SK-MEL-5 (cell line): ENCODE data around the gene KLC1. TPM values are rescaled to one million over a fixed set of nuclear protein-coding genes. Genes with fewer than 3 reads are reported as not detected.

Source experiments
- DNase-seq: peaks from one replicate; pipeline ENCODE4 v3.0.0-alpha.2; 2016; ENCODE audit warnings: low read depth, low spot score
- in situ Hi-C: cut with HindIII; loops from 2 replicates; pipeline ENCODE4 v1.10.0; 2016; ENCODE audit warnings: low sequenced_read_pairs, high pct_unique_total_duplicates, low pct_unique_long_range_greater_than_20kb
- total RNA-seq: library from RNA; depleted of rRNA; stranded (reverse); fragments of >200 nt; shearing (Covaris generic); gene quantifications from 2 replicates; pipeline ENCODE4 v1.2.3, GENCODE V29; 2014

The KLC1 gene
- total RNA-seq, 1 experiment from 2014 or later = 128 TPM

GRCh38 chr14:103721334-103722120 is 92.5 kb downstream of the KLC1 start:
- no peak for DNase-seq
- in situ Hi-C loops = no loop called here

DNA sequence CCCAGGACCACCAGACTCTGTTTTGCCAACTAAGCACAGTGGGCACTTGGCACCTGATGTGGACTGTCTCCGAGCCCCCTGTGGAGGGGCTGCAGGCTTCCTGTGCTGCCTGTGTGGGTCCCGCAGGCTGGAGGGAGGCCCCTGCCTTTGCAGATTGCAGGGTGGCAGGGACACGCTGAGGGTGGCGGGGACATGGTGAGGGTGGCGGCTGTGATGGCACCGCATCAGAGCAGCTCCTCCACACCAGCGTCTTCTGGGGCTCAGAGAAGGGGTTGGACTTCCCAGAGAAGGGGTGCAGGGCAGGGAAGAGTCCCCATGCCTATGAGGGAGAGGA is 94.7 kb downstream of the KLC1 start:
- in situ Hi-C loops = no loop called here
- DNase-seq = no peak

DNA sequence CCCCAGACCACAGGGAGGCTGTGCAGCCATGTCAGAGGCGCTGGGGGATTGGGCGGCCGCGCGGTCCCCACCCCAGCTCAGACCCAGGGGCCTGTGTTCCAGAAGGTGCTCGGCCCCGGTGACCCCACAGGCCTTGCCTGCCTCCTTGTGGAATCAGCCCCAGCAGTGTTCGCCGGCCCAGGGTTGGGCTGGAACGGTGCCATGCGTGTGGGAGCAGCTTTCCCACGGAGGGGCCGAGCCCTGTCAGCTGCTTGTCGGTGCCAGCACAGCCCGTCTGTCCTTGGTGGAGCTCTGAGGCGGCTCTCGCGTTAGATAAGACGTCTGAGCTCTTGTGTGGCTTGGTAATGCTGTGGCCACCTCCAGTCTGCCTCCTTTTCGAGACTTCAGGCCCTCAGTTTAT is 95.1 kb downstream of the KLC1 start:
- no peak for DNase-seq
- in situ Hi-C loops = no loop called here

DNA sequence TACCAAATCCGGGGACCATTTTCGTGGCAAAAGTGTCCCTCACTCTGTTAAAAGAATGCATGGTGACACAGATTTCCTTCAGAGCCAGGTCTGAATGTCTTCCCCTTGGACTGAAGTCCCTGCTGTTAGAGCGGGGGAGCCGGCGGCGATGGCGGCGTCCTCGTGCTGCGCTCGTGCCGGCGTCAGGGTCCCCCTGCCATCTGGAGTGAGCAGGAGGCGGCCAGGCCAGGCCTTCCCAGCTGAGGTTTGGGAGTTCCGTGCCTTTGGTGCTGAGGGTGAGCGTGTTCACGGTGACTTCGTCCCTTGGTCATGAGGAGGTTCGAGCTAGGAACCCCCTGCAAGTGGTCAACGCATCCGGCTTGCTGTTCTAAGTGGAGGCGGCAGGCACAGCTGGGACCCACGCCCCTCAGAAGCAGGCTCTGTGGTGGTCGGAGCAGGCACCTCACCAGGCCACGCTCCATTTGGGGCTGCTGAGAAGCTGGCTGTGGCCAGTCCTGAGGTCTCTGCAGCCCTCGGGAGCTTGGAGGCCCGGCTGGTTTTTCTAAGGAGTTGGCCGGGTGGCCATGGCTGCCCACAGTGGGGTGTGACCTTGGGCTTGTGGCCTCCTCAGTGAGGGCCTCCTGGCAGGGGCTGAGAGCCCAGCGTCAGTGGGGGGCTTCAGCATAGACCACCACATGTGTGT is 96.1 kb downstream of the KLC1 start:
- in situ Hi-C loops = no loop called here
- DNase-seq = no peak

DNA sequence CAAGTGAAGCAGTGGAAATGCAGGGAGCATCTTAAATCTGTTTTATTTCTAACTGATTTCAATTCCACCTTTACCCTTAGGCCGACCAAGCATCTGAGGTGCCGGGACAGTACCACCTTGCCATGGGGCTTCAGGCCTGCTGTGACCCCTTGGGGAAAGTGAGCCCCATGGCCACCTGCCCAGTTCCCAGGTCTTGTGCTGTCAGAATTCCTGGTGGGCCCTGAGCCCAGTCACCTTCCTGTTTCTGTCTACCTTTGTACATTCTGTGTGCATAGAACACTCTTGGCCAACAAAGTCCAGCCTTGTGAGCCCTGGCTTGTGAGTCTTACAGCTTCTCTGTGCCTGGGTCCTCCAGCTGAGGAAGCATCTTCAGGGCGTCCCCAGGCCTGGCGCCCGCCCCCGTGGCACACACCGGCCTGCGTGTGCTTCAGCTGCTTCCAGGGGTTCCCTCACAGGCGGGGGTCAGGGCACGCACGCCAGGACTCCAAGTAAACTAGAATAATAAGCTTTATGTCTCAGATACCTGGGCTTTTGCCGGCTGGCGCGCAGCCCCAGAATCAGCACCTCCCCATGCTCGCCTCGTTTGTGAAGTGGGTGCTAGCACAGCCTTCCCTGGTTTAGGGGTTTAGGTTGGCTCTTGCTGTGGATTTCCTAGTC is 96.9 kb downstream of the KLC1 start:
- DNase-seq = no peak
- in situ Hi-C loops = no loop called here

DNA sequence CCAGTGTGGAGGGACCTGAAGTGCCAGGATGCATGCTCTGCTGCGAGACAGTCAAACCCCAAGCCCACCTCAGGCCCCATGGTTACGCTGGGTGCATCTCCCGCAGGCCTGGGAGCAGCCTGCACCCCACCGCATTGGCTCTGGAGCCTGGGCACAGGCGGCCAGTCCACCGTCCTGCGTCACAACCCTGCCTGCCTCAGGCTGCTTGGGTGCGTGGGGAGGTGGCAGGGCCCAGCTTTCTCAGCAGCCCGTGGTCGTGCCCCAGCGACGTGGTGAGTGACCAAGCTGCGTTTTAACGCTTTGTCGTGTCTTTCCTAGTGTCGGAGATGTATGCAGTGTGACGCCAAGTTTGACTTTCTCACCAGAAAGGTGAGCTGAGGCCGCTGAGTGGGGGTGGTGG is 97.5 kb downstream of the KLC1 start:
- in situ Hi-C loops = no loop called here
- no peak for DNase-seq

DNA sequence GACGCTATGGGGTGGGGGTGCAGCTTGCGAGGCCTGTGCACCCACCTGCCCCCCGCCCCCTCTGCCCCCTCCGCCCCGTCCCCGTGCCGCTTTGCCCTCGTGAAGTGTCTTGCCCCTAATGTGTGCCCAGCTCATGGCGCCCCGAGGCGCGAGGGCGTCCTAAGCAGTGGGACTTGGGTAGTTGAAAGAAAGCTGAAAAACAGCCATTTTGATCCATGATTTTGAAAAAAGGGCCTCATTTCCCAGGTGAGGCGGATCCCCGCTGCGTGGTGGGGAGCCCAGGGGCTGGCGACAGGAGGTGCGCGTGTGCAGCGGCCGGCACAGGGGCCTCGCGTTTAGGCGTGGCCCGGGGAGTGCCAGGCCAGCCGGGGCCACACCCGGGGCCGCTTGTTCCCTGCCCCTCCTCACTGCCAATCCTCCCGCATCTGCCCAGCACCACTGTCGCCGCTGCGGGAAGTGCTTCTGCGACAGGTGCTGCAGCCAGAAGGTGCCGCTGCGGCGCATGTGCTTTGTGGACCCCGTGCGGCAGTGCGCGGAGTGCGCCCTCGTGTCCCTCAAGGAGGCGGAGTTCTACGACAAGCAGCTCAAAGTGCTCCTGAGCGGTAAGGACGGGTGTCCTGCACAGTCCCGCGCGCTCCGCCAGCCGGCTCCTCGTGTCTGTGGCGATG is 98.4 kb downstream of the KLC1 start:
- DNase-seq = no peak
- in situ Hi-C loops = no loop called here

DNA sequence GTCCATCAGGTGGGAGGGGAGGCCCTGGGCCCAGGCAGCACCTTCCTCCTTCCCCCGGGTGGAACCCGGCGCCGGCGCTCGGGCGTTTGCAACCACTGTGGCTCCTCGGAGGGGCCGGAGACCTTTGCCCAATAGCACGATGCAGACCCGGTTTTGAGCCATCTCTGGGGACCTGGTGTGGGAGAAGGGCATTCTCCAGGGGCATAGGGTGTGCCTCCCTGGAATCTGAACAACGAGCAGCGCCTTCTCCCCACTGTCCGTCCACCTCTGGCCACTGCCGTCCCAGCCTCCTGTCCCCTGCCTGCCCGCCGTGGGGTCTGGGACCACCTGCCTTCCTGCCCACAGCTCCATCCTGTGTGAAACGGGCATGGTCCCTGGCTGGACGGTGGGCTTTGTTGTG is 99.1 kb downstream of the KLC1 start:
- in situ Hi-C loops = no loop called here
- DNase-seq = no peak

- in situ Hi-C loops = no loop called here
- DNase-seq = no peak
Observed at GRCh38 chr14:103728721-103729120, 99.7 kb downstream of the KLC1 start.

DNA sequence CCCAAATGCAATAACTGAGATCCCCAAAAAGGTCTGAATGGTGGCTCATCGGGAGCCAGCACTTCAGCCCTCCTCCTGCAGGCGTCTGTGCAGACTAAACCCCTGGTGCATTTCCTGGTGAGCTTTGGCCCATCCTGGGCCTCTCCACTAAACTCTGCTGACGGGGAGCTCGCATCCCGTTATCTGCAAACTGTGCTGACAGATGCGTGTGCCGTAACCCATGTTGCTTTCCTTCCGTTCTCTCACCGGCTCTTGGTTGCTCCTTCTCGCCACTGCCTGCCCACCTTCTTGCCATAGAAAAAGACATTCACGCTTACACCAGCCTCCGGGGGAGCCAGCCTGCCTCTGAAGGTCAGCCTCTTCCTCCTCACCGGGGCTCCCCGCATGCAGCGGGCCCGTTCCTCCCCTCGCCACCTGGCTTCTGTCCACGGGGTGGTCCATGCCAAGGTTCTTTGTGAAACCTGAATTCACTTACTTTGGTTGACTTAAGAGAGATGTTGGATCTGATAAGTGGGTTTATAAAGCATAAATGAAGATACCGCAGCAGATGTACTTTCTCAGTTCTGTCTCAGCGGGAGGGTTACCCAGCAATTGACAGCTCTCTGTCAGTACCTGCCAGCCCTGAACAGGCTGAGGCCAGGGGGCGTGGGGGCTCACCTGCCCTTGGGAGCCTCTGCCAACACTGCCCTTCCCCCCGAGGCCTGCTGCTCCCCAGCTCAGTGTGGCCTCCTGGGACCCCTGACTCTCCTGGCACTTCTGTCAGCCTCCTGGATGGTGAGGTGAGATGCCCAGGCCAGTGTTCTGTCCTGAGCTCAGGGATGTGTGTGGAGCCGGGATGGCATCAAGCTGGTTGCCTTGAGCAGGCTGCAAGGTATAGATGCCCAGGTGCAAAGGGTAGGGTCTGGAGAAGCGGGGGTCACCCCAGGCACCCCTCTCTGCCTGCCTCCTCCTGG is 100.8 kb downstream of the KLC1 start:
- in situ Hi-C loops = no loop called here
- DNase-seq = no peak

DNA sequence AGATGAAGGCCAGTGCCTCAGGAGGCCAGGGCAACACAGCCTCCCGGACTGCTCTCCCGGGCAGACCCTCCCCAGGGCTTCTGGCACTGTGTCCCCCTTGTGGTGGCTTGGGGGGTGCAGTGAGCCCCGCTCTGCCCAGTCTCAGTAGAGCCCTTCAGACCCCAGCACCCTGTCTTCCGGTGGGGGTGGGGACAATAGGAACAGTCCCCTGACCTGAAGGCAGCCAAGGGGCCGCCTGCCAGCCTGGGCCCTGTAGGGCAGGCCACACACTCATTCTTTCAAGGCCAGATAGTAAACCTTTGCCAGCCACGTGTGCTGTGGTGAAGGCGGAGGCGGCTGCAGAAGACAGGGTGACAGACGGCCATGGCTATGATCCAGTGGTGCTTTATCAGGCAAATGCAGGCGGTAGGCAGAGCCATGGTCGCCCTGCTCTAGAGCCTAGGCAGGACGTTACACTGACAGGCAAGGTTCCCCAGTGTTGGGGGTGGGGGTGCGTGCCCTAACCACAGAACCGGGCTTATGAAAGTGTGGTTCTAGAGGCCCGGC is 101.6 kb downstream of the KLC1 start:
- in situ Hi-C loops = no loop called here
- no peak for DNase-seq

DNA sequence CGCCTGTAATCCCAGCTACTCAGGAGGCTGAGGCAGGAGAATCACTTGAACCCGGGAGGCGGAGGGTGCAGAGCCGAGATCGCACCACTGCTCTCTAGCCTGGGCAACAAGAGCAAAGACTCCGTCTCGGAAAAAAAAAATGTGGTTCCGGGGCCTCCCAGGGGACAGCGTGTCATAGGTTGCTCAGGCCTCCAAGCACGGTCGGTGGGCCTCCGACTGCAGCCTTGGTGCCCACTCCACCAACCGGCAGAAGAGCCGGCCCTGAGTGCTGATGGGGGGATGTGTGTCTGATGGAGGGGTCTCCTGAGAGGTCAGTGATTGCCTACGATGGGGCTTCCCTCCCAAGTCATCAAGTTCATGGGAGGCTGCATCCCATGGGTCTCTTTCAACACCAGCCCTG is 102.5 kb downstream of the KLC1 start:
- in situ Hi-C loops = no loop called here
- no peak for DNase-seq

GRCh38 chr14:103731916-103732867 is 103.2 kb downstream of the KLC1 start:
- in situ Hi-C loops = no loop called here
- DNase-seq = no peak

DNA sequence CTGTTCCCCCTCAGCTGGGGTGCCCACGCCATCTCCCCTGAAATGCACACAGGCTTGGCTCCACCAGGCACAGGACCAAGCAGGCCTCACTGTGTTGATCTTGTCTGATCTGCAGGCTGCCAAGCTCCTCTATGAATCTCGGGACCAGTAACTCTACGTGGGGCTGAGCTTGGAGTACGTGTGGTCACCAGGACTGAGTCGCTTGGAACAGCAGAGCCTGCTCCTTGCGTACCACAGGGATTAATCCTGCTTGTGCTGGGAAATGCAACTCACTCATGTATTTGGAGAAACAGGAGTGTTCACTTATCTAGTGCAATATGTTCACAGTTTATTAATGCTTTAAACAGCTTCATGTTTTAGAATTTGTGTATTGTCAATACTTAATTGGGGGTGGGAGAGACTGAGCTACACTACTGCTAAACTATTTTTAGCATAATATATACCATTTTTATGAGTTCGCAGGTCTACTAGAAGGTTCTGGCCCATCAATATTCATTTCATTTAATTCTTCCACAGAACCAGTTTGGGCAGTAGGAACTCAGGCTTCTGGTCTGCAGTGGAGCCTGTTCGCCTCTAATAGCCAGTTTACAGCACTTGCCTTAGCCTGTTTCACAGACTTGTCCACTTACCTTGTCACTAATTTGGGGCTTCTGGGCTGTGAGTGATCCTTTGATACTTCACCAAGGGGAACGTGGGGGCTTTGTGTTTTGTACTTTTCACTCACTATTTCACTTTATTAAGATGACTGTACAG is 104.0 kb downstream of the KLC1 start:
- no peak for DNase-seq
- in situ Hi-C loops = no loop called here

DNA sequence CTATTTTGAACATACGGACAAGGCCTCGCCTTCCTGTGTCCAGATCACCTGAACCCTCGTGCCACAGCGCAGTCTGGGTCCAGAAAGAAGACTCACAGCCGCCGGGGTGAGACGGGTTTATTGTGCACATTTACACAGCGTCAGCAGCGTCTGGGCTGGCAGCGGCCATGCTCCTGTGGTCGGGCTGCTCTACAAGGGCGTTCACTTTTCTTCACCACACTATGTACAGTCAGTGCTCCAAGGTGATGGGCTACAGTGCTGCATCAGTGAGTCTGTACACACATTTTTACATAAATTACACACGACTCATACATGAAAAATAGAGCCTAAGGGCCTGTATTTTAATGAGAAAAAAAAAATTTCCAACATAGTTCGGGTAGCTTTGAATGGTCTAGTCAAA is 104.6 kb downstream of the KLC1 start:
- no peak for DNase-seq
- in situ Hi-C loops = no loop called here
